ENCODE data around the gene SPIRE1.

Gene SPIRE1

GRCh38 chr18:12397793-12398192, 260.1 kb downstream of the SPIRE1 start:
- Histone ChIP-seq H3K36me3 (no peaks in the 10 kb centered on the region), H3K4me3 (no peak overlapping the region), H3K4me2 (peak overlapping the region; percentile 76), H3K4me1 (peaks cover 36% of the 10 kb centered on the region), H3K27ac (no peak overlapping the region), H3K9ac (no peak overlapping the region), H3K9me3 (no peaks in the 10 kb centered on the region), H3K27me3 (no peaks in the 10 kb centered on the region), H4K20me1 (no peaks in the 10 kb centered on the region)
- TF ChIP-seq Cebpa-rat (IDR thresholded peaks at IDR 0.05), result no peak

- H3K4me3 ChIP-seq, result no peak overlapping the region
- H3K4me1 ChIP-seq, result peaks cover 30% of the 10 kb centered on the region
- H3K9me3 ChIP-seq, result no peaks in the 10 kb centered on the region
- no peaks in the 10 kb centered on the region for H3K36me3 ChIP-seq
- H3K4me2 ChIP-seq, result peak overlapping the region; percentile 76; the same call in 1 of the 2 replicates
- no peak overlapping the region for H3K27ac ChIP-seq
- H4K20me1 ChIP-seq, result no peaks in the 10 kb centered on the region
- no peak overlapping the region for H3K9ac ChIP-seq
- no peaks in the 10 kb centered on the region for H3K27me3 ChIP-seq
- no peak for TF ChIP-seq Cebpa-rat (IDR thresholded peaks at IDR 0.05)
Observed at GRCh38 chr18:12397254-12397653, 260.7 kb downstream of the SPIRE1 start.

All from BLaER1 (cell line).